ENCODE data around the gene HS3ST4. TPM values are rescaled to one million over a fixed set of nuclear protein-coding genes. Genes with fewer than 3 reads are reported as not detected.

HS3ST4 gene
- polyA plus RNA-seq, 1 donor (not counting 4 experiments of a cell fraction or from before 2014, with no cell fraction given): not detected

DNA sequence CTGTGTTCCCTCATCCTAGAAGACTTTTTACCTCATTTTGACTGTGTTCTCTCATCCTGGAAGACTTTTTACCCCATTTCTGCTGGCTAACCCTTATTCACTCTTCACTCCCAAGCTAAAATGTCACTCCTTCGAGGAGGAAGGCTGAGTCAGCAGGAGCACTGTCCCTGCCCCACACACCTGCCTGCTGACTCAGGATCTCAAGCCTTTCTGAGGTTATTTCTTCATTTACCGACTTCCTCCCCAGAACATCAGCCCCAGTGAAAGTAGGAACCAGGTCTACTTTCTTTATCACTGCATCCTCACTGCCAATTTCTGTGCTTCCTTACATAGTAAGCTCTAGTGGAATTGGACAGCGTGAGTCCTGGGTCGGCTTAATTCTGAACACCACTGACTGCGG is 220.6 kb downstream of the HS3ST4 start:
- no peak overlapping the region for H3K4me2 ChIP-seq (ENCODE audit: control insufficient read depth, extremely low read depth, insufficient read depth, low read depth, low read length)
- no peaks in the 10 kb centered on the region for H3K36me3 ChIP-seq (ENCODE audit: control insufficient read depth in 2 of 2, extremely low read depth in 1 of 2, insufficient read depth in 2 of 2, low read length in 2 of 2)
- dilution Hi-C loops (cut with MboI; ENCODE audit: extremely low pct_ligation_motif_present, low sequenced_read_pairs): no loop called here
- no peak for FAIRE-seq
- H3K27me3 ChIP-seq (ENCODE audit: control insufficient read depth, extremely low read depth, insufficient read depth, low read length): no peaks in the 10 kb centered on the region
- no peak overlapping the region for H2AFZ ChIP-seq (ENCODE audit: control insufficient read depth, low read length)
- no peaks in the 10 kb centered on the region for H3K79me2 ChIP-seq (ENCODE audit: control insufficient read depth, insufficient read depth, low read length)
- no peak overlapping the region for H3K27ac ChIP-seq (ENCODE audit: control insufficient read depth, insufficient read depth, low read length)
- H3K9ac ChIP-seq (ENCODE audit: control insufficient read depth, extremely low read depth, insufficient read depth, low read length): no peak overlapping the region
- no peaks in the 10 kb centered on the region for H4K20me1 ChIP-seq (ENCODE audit: control insufficient read depth, extremely low read depth, insufficient read depth, low read length)
- DNase-seq (ENCODE audit: low read depth, low spot score): no peak
- no peaks in the 10 kb centered on the region for H3K9me1 ChIP-seq (ENCODE audit: control insufficient read depth, extremely low read depth, insufficient read depth, low read length)
- TF ChIP-seq, protein P1, sequence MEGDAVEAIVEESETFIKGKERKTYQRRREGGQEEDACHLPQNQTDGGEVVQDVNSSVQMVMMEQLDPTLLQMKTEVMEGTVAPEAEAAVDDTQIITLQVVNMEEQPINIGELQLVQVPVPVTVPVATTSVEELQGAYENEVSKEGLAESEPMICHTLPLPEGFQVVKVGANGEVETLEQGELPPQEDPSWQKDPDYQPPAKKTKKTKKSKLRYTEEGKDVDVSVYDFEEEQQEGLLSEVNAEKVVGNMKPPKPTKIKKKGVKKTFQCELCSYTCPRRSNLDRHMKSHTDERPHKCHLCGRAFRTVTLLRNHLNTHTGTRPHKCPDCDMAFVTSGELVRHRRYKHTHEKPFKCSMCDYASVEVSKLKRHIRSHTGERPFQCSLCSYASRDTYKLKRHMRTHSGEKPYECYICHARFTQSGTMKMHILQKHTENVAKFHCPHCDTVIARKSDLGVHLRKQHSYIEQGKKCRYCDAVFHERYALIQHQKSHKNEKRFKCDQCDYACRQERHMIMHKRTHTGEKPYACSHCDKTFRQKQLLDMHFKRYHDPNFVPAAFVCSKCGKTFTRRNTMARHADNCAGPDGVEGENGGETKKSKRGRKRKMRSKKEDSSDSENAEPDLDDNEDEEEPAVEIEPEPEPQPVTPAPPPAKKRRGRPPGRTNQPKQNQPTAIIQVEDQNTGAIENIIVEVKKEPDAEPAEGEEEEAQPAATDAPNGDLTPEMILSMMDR (optimal IDR thresholded peaks at IDR 0.05 in 1 of 3, IDR thresholded peaks at IDR 0.05 in 1 of 3, conservative IDR thresholded peaks at IDR 0.05 in 1 of 3; ENCODE audit: extremely low read depth in 1 of 3, insufficient read depth in 2 of 3, low read length in 3 of 3): no peak
- TF ChIP-seq EZH2 (IDR thresholded peaks at IDR 0.05; ENCODE audit: low read length): no peak
- no peaks in the 10 kb centered on the region for H3K9me3 ChIP-seq (ENCODE audit: control insufficient read depth, low read depth, low read length)
- no peak overlapping the region for H3K4me3 ChIP-seq (ENCODE audit: control insufficient read depth in 2 of 3, extremely low read depth in 1 of 3, insufficient read depth in 2 of 3, low read depth in 1 of 3, low read length in 3 of 3)
- H3K4me1 ChIP-seq (ENCODE audit: control insufficient read depth, extremely low read depth, insufficient read depth, low read length): no peaks in the 10 kb centered on the region

DNA sequence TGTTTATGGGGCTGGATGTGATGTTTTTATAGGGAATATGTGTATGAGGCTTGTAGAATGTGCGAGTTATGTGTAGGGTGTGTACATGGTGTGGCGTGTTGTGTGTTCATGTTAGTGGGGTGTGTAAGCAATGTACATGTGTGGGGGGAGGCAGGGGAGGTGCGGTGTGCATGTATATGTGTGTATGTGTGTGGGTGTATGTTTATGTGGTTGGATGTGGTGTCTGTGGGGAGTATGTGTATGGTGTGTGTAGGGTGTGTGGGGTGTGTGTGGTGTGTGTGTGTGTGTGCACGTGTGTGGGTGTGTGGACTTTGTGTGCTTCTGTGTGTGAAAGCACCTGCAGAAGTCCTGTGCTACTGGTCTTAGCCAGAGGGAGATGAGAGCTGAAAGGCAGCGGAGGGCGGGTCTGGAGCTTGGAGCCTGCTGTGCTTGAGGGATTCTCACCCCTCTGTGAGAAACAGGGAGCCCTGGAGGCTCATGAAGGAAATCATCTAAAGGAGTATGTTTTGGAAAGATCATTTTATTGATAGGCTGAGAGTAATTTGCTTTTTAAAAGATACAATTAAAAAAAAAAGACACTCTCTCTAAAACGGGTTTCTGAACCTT is 222.7 kb downstream of the HS3ST4 start:
- H3K9me1 ChIP-seq (ENCODE audit: control insufficient read depth, extremely low read depth, insufficient read depth, low read length): no peaks in the 10 kb centered on the region
- no peak for TF ChIP-seq EZH2 (IDR thresholded peaks at IDR 0.05; ENCODE audit: low read length)
- TF ChIP-seq, protein P1 (optimal IDR thresholded peaks at IDR 0.05 in 1 of 3, IDR thresholded peaks at IDR 0.05 in 1 of 3, conservative IDR thresholded peaks at IDR 0.05 in 1 of 3; ENCODE audit: extremely low read depth in 1 of 3, insufficient read depth in 2 of 3, low read length in 3 of 3): no peak
- no peaks in the 10 kb centered on the region for H4K20me1 ChIP-seq (ENCODE audit: control insufficient read depth, extremely low read depth, insufficient read depth, low read length)
- H3K27me3 ChIP-seq (ENCODE audit: control insufficient read depth, extremely low read depth, insufficient read depth, low read length): no peaks in the 10 kb centered on the region
- no peak overlapping the region for H3K4me2 ChIP-seq (ENCODE audit: control insufficient read depth, extremely low read depth, insufficient read depth, low read depth, low read length)
- H3K79me2 ChIP-seq (ENCODE audit: control insufficient read depth, insufficient read depth, low read length): no peaks in the 10 kb centered on the region
- no peaks in the 10 kb centered on the region for H3K36me3 ChIP-seq (ENCODE audit: control insufficient read depth in 2 of 2, extremely low read depth in 1 of 2, insufficient read depth in 2 of 2, low read length in 2 of 2)
- no peaks in the 10 kb centered on the region for H3K4me1 ChIP-seq (ENCODE audit: control insufficient read depth, extremely low read depth, insufficient read depth, low read length)
- H3K9ac ChIP-seq (ENCODE audit: control insufficient read depth, extremely low read depth, insufficient read depth, low read length): no peak overlapping the region
- no peak overlapping the region for H2AFZ ChIP-seq (ENCODE audit: control insufficient read depth, low read length)
- H3K9me3 ChIP-seq (ENCODE audit: control insufficient read depth, low read depth, low read length): no peaks in the 10 kb centered on the region
- no peak overlapping the region for H3K4me3 ChIP-seq (ENCODE audit: control insufficient read depth in 2 of 3, extremely low read depth in 1 of 3, insufficient read depth in 2 of 3, low read depth in 1 of 3, low read length in 3 of 3)
- dilution Hi-C loops (cut with MboI; ENCODE audit: extremely low pct_ligation_motif_present, low sequenced_read_pairs): no loop called here
- DNase-seq (ENCODE audit: low read depth, low spot score) (no peak), FAIRE-seq (no peak)
- no peak overlapping the region for H3K27ac ChIP-seq (ENCODE audit: control insufficient read depth, insufficient read depth, low read length)
